G401 (cell line): ENCODE data around the gene RECK. TPM values are rescaled to one million over a fixed set of nuclear protein-coding genes. Genes with fewer than 3 reads are reported as not detected.

Source experiments
- DNase-seq: peaks from one replicate; pipeline ENCODE4 v3.0.0-alpha.2; 2015; ENCODE audit warnings: low spot score
- in situ Hi-C: cut with HindIII; loops from 2 replicates; pipeline ENCODE4 v1.10.0; 2016; ENCODE audit warnings: low sequenced_read_pairs, mixed read lengths
- total RNA-seq: library from RNA; depleted of rRNA; stranded (reverse); fragments of >200 nt; shearing (Covaris generic); gene quantifications from 2 replicates; pipeline ENCODE4 v1.2.3, GENCODE V29; 2014

Gene RECK
- total RNA-seq, 1 experiment from 2014 or later = 9.2 TPM

DNA sequence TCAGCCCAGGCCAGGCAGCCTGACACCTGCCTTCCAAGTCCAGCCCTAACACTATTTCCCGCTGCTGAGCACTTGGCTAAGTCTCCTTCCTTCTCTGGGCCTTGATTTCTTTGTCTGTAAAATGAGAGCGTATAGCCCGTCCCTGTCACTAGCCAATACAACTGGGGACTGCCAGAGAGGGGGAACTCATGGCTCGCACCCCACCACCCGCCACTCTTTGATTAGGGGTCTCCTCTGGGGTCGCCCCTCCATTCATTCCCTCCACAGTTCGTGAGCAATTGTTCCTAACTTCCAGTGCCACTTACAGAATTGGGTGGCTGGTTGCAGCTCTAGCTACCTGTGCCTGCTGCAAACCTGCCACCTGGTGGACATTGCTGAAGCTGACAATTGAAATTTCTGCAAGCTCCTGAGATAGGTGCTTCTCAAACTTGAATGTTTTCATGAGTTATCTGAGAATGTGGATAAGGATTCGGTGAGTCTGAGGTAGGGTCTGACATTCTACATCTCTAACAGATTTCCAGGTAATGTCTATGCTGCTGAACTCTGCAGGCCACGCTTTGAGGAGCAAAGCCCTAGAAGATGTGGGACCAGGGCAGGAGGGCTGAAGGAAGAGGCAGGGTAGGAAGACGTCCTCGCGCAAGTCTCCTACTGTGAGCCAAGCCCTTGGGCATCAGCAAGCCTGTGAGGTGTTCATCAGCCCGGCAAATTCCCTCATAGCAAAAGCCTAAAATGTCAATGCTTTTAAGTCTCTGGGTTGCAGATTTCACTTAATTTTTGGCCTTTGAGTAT, 13.3 kb upstream of the RECK start:
- peak; percentile 82 for DNase-seq
- in situ Hi-C loops = no loop called here

DNA sequence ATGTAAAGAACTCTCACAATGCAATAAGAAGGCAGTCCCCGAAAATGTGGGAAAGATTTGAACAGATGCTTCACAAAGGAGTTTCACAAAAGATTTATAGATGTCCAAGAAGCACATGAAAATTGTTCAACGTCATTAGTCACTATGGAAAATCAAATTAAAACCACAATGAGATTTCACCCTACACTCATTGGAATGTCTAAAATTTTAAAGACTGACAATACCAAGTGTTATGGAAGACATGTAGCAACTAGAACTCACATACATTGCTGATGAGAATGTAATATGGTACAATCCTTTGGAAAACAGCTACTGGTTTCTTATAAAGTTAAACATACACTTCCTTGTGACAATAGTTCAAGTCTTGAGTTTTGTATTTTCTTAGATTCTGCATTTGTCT, 11.0 kb upstream of the RECK start:
- no peak for DNase-seq
- in situ Hi-C loops = no loop called here

DNA sequence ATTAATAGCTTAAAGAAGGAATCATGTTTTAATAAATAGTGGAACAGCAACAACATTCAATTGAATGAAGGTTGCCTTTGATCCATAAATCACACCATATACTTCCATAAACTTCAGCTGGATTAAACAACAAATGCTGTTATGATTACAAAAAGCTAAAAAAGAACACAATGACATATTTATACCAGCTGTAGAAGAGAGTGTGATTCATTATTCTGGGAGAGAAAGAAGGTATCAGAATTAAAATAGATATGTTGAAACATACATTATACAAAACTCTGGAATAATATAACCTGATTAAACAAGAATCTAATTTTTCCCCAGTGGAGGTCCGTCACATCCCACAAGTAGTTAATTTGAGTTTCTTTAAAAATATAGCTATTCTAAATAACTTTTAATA, 7.5 kb upstream of the RECK start:
- no peak for DNase-seq
- in situ Hi-C loops = no loop called here

DNA sequence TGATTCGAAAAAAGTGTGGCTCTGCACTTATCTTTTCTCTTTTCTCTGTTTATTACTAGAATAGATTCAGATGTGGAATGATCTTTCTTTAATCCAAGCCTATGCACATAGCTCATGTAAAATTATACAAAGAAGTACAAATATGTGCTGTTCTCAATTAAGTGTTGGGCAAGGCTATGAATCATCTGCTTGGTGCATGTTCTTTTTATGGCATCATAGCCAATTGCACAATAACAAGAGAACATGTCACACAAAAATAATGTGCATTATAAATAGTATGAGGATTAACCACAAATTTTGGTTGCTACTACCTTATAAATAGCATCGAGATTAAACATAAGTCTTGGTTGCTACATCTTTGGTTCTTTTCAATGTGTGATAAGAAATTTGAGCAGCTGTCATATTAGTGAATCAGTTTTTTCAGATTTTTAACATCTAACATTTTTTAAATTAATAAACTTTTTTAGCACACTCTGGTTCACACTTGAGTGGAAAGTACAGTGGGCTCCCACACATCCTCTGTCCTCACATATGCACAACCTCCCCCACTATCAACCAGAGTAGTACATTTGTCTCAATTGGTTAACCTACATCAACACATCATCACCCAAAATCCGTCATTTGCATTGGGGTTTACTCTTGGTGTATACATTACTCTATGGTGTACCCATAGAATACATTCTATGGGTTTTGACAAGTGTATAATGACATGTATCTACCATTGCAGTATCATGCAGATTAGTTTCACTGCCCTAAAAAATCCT, 6.8 kb upstream of the RECK start:
- in situ Hi-C loops = no loop called here
- no peak for DNase-seq

DNA sequence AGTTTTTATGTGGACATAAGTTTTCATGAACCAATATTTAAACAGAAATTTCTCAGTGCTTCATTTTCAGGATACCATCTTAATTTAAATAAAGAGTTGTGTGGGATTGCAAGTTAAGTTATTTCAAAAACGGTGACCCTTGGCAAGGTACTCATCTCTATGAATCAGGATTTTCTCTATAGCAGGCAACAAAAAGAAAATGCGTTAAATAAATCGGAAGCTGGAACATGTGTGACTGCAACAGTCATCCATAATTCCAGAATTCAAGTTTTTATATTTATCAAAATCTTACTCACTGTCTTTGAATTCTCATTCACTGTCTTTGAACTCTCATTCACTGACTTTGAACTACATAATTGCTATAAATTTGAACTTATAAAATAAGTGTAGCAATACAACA, 5.8 kb upstream of the RECK start:
- no peak for DNase-seq
- in situ Hi-C loops = no loop called here

DNA sequence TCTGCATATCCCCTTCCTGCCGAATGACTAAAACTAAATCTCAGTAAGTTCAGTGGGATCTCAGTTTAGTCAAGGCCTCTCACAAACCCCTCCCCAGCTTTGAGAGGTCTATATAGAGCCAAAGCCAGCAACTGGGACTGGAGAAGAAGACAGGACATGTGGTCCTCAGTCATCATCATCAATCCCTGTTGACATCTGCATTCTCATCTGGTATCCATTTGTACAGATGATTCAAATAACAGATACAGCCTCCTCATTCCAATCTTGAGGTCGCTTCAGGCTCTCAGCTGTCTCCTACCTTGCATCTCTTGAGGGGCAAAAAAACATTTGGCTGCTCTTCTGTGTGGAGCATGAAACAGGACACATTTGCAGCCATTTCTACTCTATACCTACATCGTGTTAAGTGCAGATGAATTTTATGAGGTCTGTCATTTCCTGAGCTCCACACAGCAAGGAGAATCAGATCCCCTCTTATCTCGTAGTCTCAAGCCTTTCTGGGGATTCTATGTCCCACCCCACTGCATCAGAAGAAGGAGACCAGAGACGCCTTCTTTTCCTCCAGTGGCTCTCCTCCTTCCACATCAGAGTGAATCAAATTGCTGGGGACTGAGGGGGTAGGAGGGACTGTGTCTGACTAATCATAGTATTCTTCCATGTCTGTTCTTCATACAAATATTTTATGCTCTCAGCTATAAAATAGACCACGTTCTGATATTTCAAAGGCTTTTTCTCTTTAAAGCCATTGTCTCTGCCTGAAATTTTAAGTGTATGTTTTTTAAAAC, 4.7 kb upstream of the RECK start:
- DNase-seq = no peak
- in situ Hi-C loops = no loop called here

DNA sequence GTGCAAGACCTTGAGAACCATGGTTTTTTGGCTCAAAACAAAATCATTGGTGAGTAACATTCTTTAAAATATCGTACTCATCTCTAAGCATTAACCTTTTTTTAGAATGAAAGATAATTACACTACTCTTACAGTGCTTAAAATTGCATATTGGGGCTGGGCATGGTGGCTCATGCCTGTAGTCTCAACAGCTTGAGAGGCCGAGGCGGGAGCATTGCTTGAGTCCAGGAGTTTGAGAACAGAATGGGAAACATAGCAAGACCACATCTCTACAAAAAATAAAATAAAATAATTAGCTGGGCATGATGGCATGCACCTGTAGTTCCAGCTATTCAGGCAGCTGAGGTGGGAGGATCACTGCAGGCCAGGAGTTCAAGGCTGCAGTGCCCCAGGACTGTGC, 2.9 kb upstream of the RECK start:
- in situ Hi-C loops = no loop called here
- DNase-seq = no peak

DNA sequence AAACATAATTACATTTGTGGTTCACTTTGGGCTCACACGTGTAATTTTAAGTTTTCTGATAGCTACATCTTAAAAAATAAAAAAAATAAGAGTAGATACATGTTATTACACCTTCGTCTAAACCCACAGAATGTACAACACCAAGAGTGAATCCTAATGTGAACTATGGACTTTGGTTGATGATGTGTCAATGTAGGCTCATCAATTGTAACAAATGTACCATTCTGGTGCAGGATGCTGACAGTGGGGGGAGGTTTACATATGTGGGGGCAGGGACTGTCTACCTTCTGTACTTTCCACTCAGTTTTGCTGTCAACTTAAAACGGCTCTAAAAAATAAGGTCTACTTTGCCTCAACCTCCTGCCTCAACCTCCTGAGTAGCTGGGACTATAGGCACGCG, 2.5 kb upstream of the RECK start:
- in situ Hi-C loops = no loop called here
- DNase-seq = no peak

DNA sequence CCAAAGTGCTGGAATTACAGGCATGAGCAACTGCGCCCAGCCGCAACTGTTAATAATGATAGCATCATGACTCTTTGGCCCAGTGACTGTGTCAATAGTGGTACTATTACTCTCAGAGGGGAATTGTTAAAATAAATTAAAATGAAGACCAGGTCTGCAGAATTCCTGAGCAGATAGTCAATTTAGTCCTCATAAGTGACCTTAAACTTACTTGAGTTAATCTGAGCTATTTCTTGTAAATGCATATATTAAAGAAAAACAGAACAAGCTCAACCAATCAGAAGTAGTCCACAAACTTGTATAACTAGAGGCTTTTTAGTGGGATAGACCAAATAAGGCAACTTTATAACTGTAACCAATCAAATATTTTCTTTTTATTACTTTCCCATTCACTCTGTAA, 1.7 kb upstream of the RECK start:
- no peak for DNase-seq
- in situ Hi-C loops = no loop called here

DNA sequence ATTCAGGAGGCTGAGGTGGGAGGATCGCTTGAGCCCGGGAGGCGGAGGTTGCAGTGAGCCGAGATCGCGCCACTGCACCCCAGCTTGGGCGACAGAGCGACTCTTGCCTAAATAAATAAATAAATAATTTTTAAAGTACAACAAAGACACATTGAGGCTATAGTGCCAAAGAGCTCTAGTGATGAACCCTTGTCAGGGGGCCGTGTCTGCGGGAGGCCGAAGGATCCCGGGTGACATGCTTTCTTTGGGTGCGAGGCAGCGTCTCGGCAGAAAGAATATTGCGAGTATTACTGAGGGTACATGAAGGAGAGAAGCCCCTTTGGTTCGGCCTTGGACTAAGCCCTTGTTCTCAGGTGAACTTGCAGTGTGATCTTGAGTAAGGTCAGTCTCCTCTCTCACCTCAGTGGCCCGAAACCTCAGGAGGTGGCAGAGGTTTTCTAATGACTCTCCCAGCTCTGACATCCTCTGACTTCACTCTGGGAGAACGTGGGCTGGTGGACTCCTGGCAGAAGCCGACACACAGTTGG, 397 bp upstream of the RECK start:
- no peak for DNase-seq
- in situ Hi-C loops = no loop called here

DNA sequence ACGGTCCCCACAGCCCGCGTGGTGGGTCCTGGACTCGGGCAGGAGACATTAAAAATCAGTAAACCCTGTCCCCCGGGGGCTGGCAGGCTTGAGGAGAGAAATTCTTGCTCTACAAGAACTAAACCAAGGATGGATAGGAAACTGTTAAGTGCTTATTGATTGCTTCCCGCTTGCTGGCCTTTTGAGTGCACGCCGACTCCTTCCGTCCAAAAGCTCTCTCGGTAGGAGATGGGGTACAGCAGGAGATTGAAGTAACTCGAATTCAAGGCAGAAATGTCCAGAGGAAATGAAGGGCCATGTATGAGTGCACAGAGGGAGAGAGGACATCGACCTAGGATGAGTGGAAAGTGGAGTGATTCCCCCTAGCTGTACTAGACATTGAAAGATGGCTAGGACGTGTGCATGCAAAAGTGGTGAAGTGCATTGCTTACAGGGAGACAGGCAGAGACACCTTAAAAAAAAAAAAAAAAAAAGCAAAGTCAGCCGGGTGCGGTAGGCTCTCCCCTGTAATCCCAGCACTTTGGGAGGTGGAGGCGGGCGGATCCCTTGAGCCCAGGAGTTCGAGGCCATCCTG, 923 bp downstream of the RECK start:
- DNase-seq = peak; percentile 65

DNA sequence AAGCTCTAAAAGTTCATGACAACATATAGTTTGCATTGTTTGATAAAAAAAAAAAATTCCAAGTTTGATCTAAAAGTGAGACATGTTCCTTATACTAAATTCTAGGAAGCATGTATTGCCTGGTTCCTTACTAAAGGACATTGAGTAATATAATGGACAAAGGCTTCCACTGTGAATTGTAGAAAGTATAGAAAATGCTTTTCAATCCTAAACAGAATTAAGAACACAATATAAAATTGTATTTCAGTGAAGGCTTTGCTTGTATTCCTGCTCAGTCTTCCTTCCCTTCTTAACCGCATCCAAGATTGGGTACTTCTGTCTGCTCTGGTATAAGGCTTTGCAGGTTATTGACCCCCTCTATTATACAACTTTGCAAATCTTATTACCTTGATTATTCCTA, 2.4 kb downstream of the RECK start:
- in situ Hi-C loops = no loop called here
- DNase-seq = no peak

More for the DNA sequence above, 923 bp downstream of the RECK start:
- in situ Hi-C loops = no loop called here

DNA sequence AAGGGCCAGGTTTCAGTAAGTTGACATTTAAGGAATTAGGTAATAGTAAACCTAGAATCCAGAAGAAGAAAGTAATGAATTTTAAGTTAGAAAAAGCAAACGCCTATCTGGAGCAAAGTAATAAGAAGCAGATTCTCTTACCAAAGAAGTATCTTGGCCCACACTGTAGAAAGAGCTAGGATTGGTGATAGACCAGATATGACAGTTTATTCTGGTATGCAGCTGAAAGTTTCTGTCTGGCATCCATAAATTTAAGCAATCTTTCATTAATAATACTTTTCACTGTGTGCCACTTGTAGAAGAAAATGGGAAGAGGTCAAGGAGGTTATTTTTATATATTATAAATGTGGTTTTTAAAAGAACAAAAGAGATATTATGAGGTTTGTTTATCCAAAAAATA, 3.0 kb downstream of the RECK start:
- in situ Hi-C loops = no loop called here
- DNase-seq = no peak

DNA sequence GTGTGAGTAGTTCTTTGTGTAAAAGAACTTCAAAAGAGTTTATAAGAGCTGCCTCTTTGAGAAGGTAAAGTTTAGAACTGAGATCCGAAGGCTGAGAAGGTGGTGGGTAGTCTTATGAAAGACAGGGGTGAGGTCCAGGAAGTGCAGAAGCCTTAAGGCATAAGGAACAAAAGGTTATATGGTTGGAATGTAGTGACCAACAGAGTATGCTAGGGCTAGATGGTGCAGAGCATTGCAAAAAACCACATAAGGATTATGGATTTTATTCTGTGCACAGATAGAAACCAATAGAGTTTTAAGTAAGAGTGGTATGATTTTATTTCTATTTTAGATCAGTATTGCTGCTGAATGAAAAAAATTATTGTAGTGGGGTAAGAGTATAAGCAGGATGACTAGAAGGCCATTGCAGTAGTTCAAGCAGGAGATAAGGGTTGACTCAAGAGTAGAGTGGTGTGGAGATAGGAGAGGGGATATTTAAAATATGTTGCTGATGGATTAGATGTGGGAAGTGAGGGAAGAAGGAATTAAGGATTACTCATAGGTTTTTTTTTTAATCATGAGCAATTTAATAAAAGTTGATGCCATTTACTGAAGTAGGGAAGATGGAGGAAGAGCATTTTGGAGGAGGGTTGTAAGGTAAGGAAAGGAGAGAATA, 3.7 kb downstream of the RECK start:
- DNase-seq = no peak
- in situ Hi-C loops = no loop called here

DNA sequence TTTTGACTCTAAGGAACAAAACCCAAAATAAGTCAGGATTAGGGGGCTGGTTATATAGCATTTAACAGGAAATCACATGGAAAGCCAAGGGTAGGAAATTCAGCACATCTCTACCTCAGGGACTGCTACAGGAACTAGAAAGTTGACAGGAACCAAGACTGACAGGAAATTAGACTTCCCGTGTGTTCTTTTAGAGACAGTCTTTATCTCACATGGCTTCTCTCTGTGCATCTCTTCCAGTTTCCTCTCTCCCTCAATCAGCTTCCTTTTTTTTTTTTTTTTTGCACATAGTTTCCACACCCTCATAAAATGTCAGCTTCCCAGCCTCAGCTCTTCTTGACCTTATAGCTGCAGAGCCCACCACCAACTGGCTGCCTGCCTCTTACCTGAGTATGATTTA, 4.8 kb downstream of the RECK start:
- no peak for DNase-seq
- in situ Hi-C loops = no loop called here

DNA sequence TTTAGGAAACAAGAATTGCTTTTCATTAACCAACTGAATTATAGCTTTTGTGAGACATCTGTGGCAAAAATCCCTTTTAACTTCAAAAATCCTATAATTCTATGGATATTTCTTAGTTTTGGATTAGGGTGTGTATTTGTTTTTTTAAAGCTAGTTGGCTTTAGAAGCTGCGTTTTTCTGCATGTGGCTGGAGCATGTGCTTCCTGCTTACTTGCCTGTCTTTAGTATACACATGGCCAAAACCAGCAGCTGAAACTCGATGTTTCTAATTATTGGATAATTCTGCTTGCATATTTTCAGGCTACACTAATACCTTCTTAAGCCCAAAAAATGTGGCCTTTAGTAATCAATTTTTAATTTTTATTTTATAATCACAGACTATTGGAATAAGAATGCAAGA, 8.9 kb downstream of the RECK start:
- in situ Hi-C loops = no loop called here
- no peak for DNase-seq

DNA sequence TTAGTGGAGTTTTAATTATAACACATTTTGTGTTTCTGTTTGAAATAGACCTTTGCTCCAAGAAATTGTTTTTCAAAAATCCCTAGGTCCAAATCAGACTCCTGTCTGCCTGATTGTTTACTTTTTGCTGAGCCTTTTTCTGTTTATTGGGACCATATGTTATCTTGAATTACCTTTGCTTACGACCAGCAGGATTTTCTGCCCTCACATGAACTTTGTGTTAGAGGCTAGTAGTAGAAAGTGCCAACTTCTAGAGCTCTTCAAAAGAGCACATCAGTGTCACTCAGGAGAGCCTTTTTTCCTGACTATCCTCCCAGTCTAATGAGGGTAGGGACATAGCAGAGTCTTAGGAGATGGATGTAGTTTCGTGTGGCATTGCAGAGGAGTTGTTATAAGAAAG, 10.2 kb downstream of the RECK start:
- no peak for DNase-seq
- in situ Hi-C loops = no loop called here

DNA sequence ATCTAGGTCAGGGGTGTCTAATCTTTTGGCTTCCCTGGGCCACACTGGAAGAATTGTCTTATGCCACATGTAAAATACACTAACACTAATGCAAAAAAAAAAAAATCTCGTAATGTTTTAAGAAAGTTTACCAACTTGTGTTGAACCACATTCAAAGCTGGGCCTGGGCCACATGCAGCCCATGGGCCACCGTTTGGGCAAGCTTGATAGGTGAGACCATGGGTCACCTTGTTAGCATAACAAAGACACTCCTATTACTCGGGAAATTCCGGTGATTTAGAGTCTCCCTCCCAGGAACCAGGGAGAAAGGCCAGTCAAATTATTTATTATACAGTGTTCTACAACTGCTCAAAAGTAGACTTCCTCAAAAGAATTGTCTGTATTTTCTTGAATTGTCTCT, 12.7 kb downstream of the RECK start:
- no peak for DNase-seq
- in situ Hi-C loops = no loop called here

DNA sequence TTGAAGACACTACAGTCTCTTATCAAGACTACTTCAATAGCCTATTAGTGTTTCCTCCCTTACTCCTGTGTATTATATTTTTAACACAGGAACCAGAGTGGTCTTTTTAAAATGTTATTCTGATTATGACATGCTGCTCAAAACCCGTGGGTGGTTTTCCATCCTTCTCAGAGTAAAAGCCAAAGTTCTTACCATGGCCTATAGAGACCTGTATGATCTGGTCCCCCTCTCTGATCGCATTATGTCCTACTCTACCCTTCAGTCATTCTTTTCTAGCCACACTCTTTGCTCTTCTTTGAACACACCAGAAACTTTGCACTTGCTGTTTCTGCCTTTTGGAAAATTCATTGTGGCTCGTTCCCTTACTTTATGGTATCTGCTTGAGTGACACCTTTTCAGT, 13.8 kb downstream of the RECK start:
- DNase-seq = no peak
- in situ Hi-C loops = no loop called here
